ENCODE data around the gene EPHB4. TPM values are rescaled to one million over a fixed set of nuclear protein-coding genes. Genes with fewer than 3 reads are reported as not detected.
"Not testable (repeated sequence)": the region's sequence is repeated elsewhere in the genome, so short reads cannot be mapped to it uniquely, and the experiment has no call there.

The EPHB4 gene
- total RNA-seq, 3 donors from 2014 or later = 31.2 to 42.4 (median 38.9) TPM

GRCh38 chr7:100812729-100813128, 14.6 kb downstream of the EPHB4 start:
- H3K4me3 ChIP-seq = no peak overlapping the region
- ATAC-seq (no peak), DNase-seq (no peak)
- H3K36me3 ChIP-seq (ENCODE audit: low read depth) = no peaks in the 10 kb centered on the region
- no peaks in the 10 kb centered on the region for H3K4me1 ChIP-seq (ENCODE audit: low read depth)
- intact Hi-C loops (cut with DNase I, micrococcal nuclease) = no loop called here
- no peaks in the 10 kb centered on the region for H3K9me3 ChIP-seq
- no peak for TF ChIP-seq CTCF (IDR thresholded peaks at IDR 0.05)

GRCh38 chr7:100811480-100811879, 15.8 kb downstream of the EPHB4 start:
- DNase-seq (no peak), ATAC-seq (no peak)
- Histone ChIP-seq H3K4me1 (ENCODE audit: low read depth) (no peaks in the 10 kb centered on the region), H3K9me3 (no peaks in the 10 kb centered on the region), H3K4me3 (no peak overlapping the region), H3K36me3 (ENCODE audit: low read depth) (no peaks in the 10 kb centered on the region)
- intact Hi-C loops (cut with DNase I, micrococcal nuclease) = no loop called here
- no peak for TF ChIP-seq CTCF (IDR thresholded peaks at IDR 0.05)

GRCh38 chr7:100808354-100808875, 18.9 kb downstream of the EPHB4 start:
- no peak for TF ChIP-seq CTCF (IDR thresholded peaks at IDR 0.05)
- Histone ChIP-seq H3K4me1 (ENCODE audit: low read depth) (peaks cover 5% of the 10 kb centered on the region), H3K9me3 (no peaks in the 10 kb centered on the region), H3K36me3 (ENCODE audit: low read depth) (no peaks in the 10 kb centered on the region), H3K4me3 (no peak overlapping the region)
- intact Hi-C loops (cut with DNase I, micrococcal nuclease) = no loop called here
- ATAC-seq (no peak), DNase-seq (no peak)

GRCh38 chr7:100806883-100807282, 20.4 kb downstream of the EPHB4 start:
- ATAC-seq; H3K36me3 ChIP-seq (ENCODE audit: low read depth); intact Hi-C loops (cut with DNase I, micrococcal nuclease); H3K4me3 ChIP-seq; DNase-seq; H3K9me3 ChIP-seq: not testable (repeated sequence)
- H3K4me1 ChIP-seq (ENCODE audit: low read depth) = peaks cover 21% of the 10 kb centered on the region

- no peaks in the 10 kb centered on the region for H3K36me3 ChIP-seq (ENCODE audit: low read depth)
- H3K9me3 ChIP-seq = no peaks in the 10 kb centered on the region
- DNase-seq (no peak), ATAC-seq (no peak)
- TF ChIP-seq CTCF (IDR thresholded peaks at IDR 0.05) = no peak
- peaks cover 22% of the 10 kb centered on the region for H3K4me1 ChIP-seq (ENCODE audit: low read depth)
- H3K4me3 ChIP-seq = no peak overlapping the region
- intact Hi-C loops (cut with DNase I, micrococcal nuclease) = no loop called here
These were observed 21.0 kb downstream of the EPHB4 start for GRCh38 chr7:100806276-100806675.

- H3K4me3 ChIP-seq = no peak overlapping the region
- DNase-seq = no peak
- intact Hi-C loops (cut with DNase I, micrococcal nuclease) = loop anchor here in 1 of 2 donors (5.0 kb wide), 1 partner anchor 47 kb away; the partner anchor contains the start of gene SLC12A9
- TF ChIP-seq CTCF (IDR thresholded peaks at IDR 0.05) = no peak
- no peak for ATAC-seq
- H3K36me3 ChIP-seq (ENCODE audit: low read depth) = no peaks in the 10 kb centered on the region
- H3K4me1 ChIP-seq (ENCODE audit: low read depth) = peaks cover 34% of the 10 kb centered on the region
- no peaks in the 10 kb centered on the region for H3K9me3 ChIP-seq
These were observed 22.5 kb downstream of the EPHB4 start for GRCh38 chr7:100804681-100805431.
